HepG2 (cell line): ENCODE measurements around the gene SART1. TPM values are rescaled to one million over a fixed set of nuclear protein-coding genes. Genes with fewer than 3 reads are reported as not detected.

Experiments used
- HOXA5 ChIP-seq: sonication (generic); formaldehyde crosslinking; IDR thresholded peaks from 2 replicates; pipeline ENCODE4 v1.4.0; 2020; ENCODE audit warnings: missing genetic modification reagents
- KAT7 ChIP-seq: IDR thresholded peaks from 2 replicates; pipeline ENCODE4 v1.6.1; 2018; ENCODE audit warnings: borderline replicate concordance, missing compliant biosample characterization
- KDM2A ChIP-seq: sonication (generic); formaldehyde crosslinking; IDR thresholded peaks from 2 replicates; pipeline ENCODE4 v1.4.0; 2020; ENCODE audit warnings: low read depth, missing genetic modification reagents, borderline replicate concordance
- POLR2AphosphoS5 ChIP-seq: IDR thresholded peaks from 2 replicates; pipeline ENCODE4 v1.6.1; 2012; ENCODE audit warnings: low read depth, low read length
- RAD51 ChIP-seq: fragments of 450-650 bp; IDR thresholded peaks from 2 replicates; pipeline ENCODE4 v1.6.1; 2016; ENCODE audit warnings: borderline replicate concordance
- SAFB2 ChIP-seq: sonication (generic); formaldehyde crosslinking; IDR thresholded peaks from 2 replicates; pipeline ENCODE4 v1.5.1; 2020; ENCODE audit warnings: missing genetic modification reagents, low read depth, mild to moderate bottlenecking, borderline replicate concordance
- TGIF2 ChIP-seq: IDR thresholded peaks from 2 replicates; pipeline ENCODE4 v1.6.1; 2016; ENCODE audit warnings: control low read depth, missing compliant biosample characterization
- ZC3H4 ChIP-seq: sonication (generic); formaldehyde crosslinking; IDR thresholded peaks from 2 replicates; pipeline ENCODE4 v1.4.0; 2020; ENCODE audit warnings: missing genetic modification reagents, borderline replicate concordance
- ZFX ChIP-seq: sonication (generic); formaldehyde crosslinking; IDR thresholded peaks from 2 replicates; pipeline ENCODE4 v1.4.0; 2020; ENCODE audit warnings: mild to moderate bottlenecking, low read depth, missing genetic modification reagents, moderate library complexity
- ZNF234 ChIP-seq: sonication (generic); formaldehyde crosslinking; conservative IDR thresholded peaks from 2 replicates; pipeline ENCODE4 v1.5.1; 2020; ENCODE audit warnings: mild to moderate bottlenecking, missing genetic modification reagents
- ZNF777 ChIP-seq: sonication (generic); formaldehyde crosslinking; IDR thresholded peaks from 2 replicates; pipeline ENCODE4 v1.4.0; 2020; ENCODE audit warnings: missing genetic modification reagents
- ZNF792 ChIP-seq: IDR thresholded peaks from 2 replicates; pipeline ENCODE4 v1.6.1; 2016
- polyA plus RNA-seq, 8 experiments: library from polyadenylated mRNA; depleted of rRNA in 3 of 8; stranded (reverse) in 7 of 8; unstranded in 1 of 8; fragments of >200 nt; fragmentation: Illumina TruSeq in 4 of 8; extraction: Trizol in 4 of 8; gene quantifications; 2 replicates each; pipeline versions ENCODE4 v1.2.1 to v1.2.3, GENCODE V29; 2011 to 2016; ENCODE audit warnings: low read depth in 4 of 8, missing spikeins in 1 of 8, mixed read lengths in 1 of 8; ENCODE audit not compliant: insufficient read depth in 1 of 8
- total RNA-seq, 5 experiments: library from RNA; depleted of rRNA; stranded (reverse); fragments of >200 nt; fragmentation: Illumina TruSeq; extraction: Trizol; gene quantifications; 2 replicates each; pipeline ENCODE4 v1.2.3, GENCODE V29; 2016; ENCODE audit warnings: low read depth in 1 of 5
- TF ChIP-seq, protein P1 (sequence below): sonication (generic); formaldehyde crosslinking; IDR thresholded peaks from 2 replicates; pipeline ENCODE4 v1.5.1; 2020; ENCODE audit warnings: mild to moderate bottlenecking, missing genetic modification reagents, borderline replicate concordance
- TF ChIP-seq, protein P2 (sequence below): sonication (generic); formaldehyde crosslinking; IDR thresholded peaks from 2 replicates; pipeline ENCODE4 v1.8.0; 2022; ENCODE audit warnings: missing genetic modification reagents, mild to moderate bottlenecking, inconsistent platforms, borderline replicate concordance
- TF ChIP-seq, protein P3 (sequence below): sonication (generic); formaldehyde crosslinking; IDR thresholded peaks from 2 replicates; pipeline ENCODE4 v1.4.0; 2020; ENCODE audit warnings: missing genetic modification reagents, borderline replicate concordance
- TF ChIP-seq, protein P4 (sequence below): sonication (generic); formaldehyde crosslinking; IDR thresholded peaks from 2 replicates; pipeline ENCODE4 v1.9.0; 2021; ENCODE audit warnings: missing genetic modification reagents, mild to moderate bottlenecking, borderline replicate concordance
- TF ChIP-seq, protein P5 (sequence below): sonication (generic); formaldehyde crosslinking; IDR thresholded peaks from 2 replicates; pipeline ENCODE4 v1.4.0; 2020; ENCODE audit warnings: missing genetic modification reagents, mild to moderate bottlenecking, borderline replicate concordance

The SART1 gene
- total and polyA plus RNA-seq, 2 of the 13 experiments (the other 11 are each of a cell fraction or from before 2014, with no cell fraction given), result 11.3 to 22.5 TPM

DNA sequence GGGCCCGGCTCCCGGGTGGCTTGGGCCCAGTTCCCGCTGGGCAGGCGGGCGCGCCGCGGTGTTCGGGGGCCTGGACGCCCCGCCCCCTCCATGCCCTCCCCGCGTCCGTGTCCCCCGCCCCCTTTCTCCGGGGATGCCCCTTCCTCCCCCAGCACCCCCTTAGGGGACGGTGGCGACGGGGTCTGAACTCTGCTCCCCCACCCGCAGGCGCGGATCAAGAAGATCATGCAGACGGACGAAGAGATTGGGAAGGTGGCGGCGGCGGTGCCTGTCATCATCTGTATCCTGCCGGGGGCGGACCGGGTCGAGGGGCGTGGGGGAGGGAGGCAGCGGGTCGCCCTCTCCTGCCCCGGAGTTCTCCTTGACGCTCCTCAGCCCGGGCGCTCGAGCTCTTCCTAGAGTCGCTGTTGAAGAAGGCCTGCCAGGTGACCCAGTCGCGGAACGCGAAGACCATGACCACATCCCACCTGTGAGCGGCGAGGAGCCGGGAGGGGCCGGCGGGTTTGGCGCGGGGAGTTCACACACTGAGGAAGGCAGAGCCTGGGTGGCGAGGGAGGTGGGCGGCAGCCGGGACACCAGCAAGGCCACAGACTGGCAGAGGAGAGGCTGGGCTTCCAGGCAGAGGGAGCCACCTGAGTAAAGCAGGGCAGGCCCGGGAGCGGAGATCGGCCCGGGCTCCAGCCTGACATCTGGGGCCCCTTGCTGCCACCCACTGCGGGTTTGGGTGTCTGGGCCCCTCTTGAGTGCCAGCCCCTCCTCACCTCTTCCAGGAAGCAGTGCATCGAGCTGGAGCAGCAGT, 41.8 kb upstream of the SART1 start (continued):
- TF ChIP-seq, protein P1, sequence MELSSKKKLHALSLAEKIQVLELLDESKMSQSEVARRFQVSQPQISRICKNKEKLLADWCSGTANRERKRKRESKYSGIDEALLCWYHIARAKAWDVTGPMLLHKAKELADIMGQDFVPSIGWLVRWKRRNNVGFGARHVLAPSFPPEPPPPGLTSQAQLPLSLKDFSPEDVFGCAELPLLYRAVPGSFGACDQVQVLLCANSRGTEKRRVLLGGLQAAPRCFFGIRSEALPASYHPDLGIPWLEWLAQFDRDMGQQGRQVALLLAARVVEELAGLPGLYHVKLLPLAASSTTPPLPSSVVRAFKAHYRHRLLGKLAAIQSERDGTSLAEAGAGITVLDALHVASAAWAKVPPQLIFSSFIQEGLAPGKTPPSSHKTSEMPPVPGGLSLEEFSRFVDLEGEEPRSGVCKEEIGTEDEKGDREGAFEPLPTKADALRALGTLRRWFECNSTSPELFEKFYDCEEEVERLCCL (CRISPR knock-in tag), result 0 out of 2 replicates have a peak, but pooled peaks have one; percentile 14
- TF ChIP-seq KAT7 (CRISPR knock-in tag), result 0 out of 2 replicates have a peak, but pooled peaks have one; percentile 5
- no peak for TF ChIP-seq HOXA5 (CRISPR knock-in tag)
- peak; percentile 18; the same call in 1 of the 2 replicates for TF ChIP-seq ZFX (CRISPR knock-in tag)
- peak; percentile 2; the same call in 1 of the 2 replicates for TF ChIP-seq TGIF2 (CRISPR knock-in tag)
- TF ChIP-seq POLR2AphosphoS5, result no peak
- TF ChIP-seq, protein P2, sequence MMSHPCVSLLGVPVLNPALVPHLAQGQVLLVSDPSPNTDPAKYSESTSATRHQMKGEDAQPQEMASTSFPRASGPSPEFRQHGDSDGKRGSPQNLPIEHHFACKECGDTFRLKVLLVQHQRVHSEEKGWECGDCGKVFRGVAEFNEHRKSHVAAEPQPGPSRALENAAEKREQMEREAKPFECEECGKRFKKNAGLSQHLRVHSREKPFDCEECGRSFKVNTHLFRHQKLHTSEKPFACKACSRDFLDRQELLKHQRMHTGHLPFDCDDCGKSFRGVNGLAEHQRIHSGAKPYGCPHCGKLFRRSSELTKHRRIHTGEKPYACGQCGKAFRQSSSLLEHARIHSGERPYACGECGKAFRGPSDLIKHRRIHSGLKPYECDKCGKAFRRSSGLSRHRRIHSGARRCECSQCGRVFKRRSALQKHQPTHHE (CRISPR knock-in tag), result no peak
- TF ChIP-seq ZNF777, result peak; percentile 59; the same call in 1 of the 2 replicates
- TF ChIP-seq, protein P3, sequence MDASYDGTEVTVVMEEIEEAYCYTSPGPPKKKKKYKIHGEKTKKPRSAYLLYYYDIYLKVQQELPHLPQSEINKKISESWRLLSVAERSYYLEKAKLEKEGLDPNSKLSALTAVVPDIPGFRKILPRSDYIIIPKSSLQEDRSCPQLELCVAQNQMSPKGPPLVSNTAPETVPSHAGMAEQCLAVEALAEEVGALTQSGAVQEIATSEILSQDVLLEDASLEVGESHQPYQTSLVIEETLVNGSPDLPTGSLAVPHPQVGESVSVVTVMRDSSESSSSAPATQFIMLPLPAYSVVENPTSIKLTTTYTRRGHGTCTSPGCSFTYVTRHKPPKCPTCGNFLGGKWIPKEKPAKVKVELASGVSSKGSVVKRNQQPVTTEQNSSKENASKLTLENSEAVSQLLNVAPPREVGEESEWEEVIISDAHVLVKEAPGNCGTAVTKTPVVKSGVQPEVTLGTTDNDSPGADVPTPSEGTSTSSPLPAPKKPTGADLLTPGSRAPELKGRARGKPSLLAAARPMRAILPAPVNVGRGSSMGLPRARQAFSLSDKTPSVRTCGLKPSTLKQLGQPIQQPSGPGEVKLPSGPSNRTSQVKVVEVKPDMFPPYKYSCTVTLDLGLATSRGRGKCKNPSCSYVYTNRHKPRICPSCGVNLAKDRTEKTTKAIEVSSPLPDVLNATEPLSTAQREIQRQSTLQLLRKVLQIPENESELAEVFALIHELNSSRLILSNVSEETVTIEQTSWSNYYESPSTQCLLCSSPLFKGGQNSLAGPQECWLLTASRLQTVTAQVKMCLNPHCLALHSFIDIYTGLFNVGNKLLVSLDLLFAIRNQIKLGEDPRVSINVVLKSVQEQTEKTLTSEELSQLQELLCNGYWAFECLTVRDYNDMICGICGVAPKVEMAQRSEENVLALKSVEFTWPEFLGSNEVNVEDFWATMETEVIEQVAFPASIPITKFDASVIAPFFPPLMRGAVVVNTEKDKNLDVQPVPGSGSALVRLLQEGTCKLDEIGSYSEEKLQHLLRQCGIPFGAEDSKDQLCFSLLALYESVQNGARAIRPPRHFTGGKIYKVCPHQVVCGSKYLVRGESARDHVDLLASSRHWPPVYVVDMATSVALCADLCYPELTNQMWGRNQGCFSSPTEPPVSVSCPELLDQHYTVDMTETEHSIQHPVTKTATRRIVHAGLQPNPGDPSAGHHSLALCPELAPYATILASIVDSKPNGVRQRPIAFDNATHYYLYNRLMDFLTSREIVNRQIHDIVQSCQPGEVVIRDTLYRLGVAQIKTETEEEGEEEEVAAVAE (CRISPR knock-in tag), result 0 out of 2 replicates have a peak, but pooled peaks have one; percentile 4
- TF ChIP-seq, protein P4, sequence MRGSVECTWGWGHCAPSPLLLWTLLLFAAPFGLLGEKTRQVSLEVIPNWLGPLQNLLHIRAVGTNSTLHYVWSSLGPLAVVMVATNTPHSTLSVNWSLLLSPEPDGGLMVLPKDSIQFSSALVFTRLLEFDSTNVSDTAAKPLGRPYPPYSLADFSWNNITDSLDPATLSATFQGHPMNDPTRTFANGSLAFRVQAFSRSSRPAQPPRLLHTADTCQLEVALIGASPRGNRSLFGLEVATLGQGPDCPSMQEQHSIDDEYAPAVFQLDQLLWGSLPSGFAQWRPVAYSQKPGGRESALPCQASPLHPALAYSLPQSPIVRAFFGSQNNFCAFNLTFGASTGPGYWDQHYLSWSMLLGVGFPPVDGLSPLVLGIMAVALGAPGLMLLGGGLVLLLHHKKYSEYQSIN (CRISPR knock-in tag), result no peak
- TF ChIP-seq, protein P5, sequence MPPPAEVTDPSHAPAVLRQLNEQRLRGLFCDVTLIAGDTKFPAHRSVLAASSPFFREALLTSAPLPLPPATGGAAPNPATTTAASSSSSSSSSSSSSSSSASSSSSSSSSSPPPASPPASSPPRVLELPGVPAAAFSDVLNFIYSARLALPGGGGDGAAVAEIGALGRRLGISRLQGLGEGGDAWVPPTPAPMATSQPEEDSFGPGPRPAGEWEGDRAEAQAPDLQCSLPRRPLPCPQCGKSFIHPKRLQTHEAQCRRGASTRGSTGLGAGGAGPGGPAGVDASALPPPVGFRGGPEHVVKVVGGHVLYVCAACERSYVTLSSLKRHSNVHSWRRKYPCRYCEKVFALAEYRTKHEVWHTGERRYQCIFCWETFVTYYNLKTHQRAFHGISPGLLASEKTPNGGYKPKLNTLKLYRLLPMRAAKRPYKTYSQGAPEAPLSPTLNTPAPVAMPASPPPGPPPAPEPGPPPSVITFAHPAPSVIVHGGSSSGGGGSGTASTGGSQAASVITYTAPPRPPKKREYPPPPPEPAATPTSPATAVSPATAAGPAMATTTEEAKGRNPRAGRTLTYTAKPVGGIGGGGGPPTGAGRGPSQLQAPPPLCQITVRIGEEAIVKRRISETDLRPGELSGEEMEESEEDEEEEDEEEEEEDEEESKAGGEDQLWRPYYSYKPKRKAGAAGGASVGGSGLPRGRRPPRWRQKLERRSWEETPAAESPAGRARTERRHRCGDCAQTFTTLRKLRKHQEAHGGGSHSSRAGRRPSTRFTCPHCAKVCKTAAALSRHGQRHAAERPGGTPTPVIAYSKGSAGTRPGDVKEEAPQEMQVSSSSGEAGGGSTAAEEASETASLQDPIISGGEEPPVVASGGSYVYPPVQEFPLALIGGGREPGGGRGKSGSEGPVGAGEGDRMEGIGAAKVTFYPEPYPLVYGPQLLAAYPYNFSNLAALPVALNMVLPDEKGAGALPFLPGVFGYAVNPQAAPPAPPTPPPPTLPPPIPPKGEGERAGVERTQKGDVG, result no peak
- TF ChIP-seq ZNF792 (CRISPR knock-in tag), result no peak
- no peak for TF ChIP-seq SAFB2
- no peak for TF ChIP-seq ZC3H4 (CRISPR knock-in tag)
- TF ChIP-seq RAD51, result no peak
- TF ChIP-seq ZNF234 (CRISPR knock-in tag), result no peak
- peak; percentile 35; the same call in 1 of the 2 replicates for TF ChIP-seq KDM2A (CRISPR knock-in tag)
